Stimulated activated CD4-positive, alpha-beta T cell treated with anti-CD3 and anti-CD28 coated beads, Interleukin-1b, Interleukin-23, amount 100 ng/mL, for 4 hours (primary cell): ENCODE data around the gene TIMM23.
"Not testable (repeated sequence)": the region's sequence is repeated elsewhere in the genome, so short reads cannot be mapped to it uniquely, and the experiment has no call there.

ENCODE experiments used
- DNase-seq, 2 donors: peaks; one replicate each; pipeline ENCODE4 v3.0.0-alpha.2; 2020; ENCODE audit warnings: low read depth in 2 of 2

Gene TIMM23, protein sequence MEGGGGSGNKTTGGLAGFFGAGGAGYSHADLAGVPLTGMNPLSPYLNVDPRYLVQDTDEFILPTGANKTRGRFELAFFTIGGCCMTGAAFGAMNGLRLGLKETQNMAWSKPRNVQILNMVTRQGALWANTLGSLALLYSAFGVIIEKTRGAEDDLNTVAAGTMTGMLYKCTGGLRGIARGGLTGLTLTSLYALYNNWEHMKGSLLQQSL

DNA sequence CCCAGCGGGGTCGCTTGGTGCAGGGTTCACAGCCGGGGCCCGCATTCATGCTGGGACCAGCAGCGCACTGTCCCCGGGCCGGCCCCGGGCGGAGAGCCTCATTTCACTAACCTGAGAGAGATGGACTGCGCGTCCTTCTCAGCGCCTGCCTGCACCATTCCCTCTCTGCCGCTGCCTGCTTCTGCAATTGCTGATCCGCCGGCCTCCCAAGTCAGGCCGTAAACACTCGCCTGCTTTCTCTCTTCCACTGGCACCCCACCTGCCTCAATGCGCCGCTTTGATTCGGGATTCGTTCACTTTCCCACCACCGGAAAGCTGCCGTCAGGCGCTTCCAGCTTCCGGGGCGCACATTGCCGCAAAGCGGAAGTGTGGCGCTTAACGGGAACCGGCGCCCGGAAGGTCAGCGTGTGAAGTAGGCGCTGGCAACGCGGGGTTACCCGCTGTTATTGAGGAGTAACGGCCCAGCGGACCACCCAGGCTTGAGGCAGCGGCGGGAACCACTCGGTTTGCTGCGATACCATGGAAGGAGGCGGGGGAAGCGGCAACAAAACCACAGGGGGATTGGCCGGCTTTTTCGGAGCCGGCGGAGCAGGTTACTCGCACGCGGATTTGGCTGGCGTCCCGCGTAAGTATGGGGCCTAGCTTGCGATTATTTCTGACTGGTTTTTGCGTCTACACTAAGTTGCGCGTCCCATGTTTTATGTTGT is at the start of gene TIMM23:
TSS of gene TIMM23 (plus strand) at position 384 of the 707 bp plus-strand sequence. CDS start at position 520, 136 bp downstream.
- DNase-seq, result peak; percentile 73 to 77

DNA sequence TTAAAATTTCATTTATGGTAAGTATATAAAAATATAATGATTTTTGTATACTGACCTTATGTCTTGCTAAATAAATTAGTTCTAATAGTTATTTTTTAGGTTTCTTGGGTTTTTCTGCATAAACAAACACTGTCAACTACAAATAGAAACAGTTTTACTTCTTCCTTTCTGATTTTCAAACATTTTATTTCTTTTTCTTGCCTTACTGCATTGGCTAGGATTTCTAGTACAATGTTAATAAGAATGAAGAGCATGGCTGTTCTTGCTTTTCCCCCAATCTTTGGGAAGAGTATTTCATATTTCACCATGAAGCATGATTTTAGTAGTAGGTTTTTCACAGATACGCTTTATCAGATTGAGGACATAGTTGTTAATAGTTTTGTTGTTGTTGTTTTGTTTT is 45.5 kb upstream of the TIMM23 start:
- DNase-seq, result not testable (repeated sequence)

DNA sequence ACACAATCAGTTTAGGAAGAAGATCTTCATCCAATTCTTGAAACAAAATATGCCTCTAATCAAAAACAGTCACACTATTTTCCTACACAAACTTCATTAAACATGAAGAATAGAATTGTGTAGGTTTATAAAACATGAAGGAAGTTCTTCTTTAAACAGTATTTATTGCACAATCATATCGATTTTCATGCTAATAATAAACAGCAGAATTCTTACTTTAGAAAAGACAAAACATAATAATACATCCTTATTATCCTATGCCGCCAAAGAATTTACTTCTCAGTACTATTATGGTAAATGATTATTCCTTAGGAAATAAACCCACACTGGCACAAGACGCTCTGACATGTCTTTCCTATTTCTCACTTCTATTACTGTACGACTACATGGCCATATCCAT is 41.0 kb upstream of the TIMM23 start:
- DNase-seq, result not testable (repeated sequence)

DNA sequence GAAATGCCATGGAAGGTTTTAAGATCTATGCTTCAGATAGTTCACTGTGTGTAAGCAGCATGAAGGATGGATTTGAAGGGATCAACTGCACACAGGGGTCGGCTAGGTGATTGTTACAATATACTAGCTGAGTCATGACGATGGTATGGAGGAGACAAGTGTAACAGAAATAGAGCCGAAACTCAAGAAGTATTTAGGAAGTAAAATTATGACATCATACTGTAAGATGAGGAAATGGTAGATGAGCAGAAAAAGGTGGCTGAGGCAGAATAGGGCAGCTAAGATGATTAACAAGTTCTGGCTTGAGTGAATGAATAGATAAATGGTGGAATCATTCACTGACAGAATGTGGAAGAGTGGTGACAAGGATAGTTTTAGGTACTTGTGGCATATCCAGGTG is 37.5 kb upstream of the TIMM23 start:
- not testable (repeated sequence) for DNase-seq

DNA sequence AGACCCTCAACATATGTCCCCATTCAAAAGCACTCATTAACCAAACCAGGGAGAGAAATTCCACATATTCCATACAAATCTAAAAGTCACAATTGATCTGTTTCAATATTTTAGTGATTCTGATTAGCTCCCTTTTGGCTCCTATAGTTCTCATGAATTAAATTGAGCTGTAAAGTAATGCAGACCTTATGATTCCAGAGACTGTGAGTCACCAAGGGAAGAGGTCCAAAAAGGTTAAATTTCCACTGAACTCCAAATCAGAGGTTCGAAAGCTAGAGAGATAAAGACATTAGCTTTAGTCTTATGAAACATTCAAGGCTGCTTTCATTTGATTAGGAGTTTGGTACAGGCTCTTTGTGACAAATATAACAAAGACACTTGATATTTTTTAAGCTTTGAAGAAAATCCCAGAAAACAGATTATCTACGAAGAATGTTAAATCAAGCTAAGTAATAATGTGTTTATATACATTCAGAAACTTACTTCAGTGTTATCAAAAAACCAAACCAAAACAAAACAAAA is 33.1 kb upstream of the TIMM23 start:
- not testable (repeated sequence) for DNase-seq

DNA sequence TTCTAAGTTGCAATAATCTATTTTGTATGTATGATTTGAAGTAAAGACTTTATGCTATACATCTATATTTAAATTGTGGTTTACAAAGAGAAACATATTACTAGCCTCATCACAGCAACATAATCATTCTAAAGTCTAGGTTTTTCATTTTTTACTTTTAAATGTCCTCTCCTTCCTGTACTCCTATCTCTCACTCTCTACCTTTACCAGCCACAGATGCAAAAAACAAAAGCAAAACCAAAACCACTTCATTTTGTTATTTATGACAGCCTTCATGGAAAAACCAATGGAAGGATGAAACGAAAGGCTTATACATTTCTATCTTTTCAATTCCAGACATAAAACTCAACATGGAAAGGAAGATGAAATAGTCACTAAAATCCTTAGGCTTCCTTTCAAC is 31.1 kb upstream of the TIMM23 start:
- DNase-seq, result not testable (repeated sequence)

DNA sequence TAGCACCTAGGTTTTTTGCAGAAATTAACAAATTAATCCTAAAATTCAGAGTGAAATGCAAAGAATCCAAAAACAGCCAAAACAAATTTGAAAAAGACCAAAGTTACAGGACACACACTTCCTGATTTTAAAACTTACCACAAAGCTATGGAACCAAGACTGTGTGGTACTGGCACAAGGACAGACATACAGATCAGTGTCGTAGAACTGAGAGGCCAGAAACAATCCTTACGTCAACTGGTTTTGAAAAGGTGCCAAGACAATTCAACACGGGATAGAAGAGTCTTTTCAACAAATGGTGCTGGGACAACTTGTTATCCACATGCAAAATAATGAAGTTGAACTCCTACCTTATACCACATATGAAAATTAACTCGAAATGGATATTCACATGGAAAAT is 26.8 kb upstream of the TIMM23 start:
- DNase-seq, result not testable (repeated sequence)

DNA sequence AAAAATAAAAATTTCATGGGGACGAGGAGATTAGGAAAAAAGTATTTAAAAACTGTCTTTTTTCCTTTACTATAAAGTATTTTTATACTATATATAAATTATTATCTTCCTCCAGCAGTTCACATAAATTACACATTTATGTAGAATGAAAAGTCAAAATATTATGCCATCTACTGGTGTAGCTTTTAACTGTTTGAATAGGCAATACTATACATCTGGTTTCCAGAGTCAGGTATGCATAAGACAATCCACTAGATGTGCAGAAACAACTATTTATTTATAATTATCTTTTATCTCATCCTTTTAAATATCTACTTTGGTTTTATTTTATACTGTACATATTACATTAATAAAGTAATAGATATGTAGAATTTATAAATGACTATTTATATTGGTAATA is 24.9 kb upstream of the TIMM23 start:
- DNase-seq, result not testable (repeated sequence)

DNA sequence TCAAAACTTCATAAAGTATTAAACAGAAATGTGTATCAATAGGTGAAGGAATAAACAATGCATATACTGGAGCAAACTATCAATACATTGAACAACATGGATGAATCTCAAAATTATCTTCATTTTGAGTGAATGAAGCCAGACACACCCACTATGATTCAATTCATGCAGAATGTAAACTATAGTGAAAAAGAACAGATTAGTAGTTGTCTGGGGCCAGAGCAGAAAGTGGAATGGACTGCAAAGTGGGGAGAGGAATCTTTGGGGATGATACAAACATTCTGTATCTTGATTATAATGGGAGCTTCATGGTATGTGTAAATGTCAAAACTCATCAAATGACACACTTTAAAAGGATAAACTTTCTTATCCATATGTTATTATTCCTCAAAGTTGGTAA is 23.5 kb upstream of the TIMM23 start:
- not testable (repeated sequence) for DNase-seq

DNA sequence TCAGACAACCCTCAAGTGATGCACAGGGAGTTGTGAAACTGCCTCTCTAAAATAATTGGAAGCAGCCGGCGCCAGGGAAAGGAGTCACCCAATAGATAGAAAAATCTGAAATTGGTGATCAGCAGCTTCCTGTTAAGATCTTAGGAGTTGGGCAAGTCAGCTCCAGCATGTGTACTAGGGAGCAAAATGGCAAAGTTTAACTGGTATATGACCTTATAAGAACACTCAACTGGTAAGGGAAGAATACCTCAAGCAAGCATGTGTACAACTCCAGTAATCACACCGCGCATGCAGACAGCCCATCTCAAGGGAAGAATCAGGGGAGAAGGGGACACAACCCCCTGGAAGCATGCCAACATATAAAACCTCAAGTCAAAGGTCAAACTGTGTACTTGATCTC is 17.9 kb upstream of the TIMM23 start:
- DNase-seq, result not testable (repeated sequence)

DNA sequence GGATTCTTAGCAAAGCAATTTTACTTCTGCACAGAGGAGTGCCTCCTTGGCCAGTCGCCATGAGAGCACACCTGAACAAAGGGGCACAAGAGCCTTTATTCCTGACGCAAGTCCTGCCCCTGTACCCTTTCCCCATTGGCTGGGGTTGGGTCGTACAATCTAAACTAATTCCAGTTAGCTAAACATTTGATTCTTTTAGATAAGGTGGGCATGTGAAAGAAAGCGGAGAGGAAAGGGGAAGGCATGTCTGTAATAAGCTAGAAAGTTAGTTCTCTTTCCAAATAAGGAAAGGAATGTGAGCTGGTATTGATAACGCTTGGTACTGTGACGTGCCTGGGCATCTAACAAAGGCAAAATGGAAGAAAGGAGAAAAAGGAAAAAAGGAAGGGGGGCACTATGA is 15.7 kb upstream of the TIMM23 start:
- DNase-seq, result not testable (repeated sequence)

DNA sequence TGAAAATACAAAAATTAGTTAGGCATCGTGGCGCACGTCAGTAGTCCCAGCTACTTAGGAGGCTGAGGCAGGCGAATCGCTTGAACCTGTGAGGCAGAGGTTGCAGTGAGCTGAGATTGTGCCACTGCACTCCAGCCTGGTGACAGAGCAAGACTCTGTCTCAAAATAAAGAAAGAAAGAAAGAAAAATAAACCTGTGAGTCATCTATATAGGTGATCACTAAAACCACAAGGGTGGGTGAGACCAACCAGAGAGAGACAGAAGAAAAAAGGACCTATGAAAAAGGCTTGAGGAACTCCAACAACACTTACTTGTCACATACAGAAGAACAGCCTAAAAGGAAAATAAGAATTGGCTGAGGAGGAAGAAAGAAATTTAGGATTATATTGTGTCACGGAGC is 14.4 kb upstream of the TIMM23 start:
- DNase-seq, result not testable (repeated sequence)

DNA sequence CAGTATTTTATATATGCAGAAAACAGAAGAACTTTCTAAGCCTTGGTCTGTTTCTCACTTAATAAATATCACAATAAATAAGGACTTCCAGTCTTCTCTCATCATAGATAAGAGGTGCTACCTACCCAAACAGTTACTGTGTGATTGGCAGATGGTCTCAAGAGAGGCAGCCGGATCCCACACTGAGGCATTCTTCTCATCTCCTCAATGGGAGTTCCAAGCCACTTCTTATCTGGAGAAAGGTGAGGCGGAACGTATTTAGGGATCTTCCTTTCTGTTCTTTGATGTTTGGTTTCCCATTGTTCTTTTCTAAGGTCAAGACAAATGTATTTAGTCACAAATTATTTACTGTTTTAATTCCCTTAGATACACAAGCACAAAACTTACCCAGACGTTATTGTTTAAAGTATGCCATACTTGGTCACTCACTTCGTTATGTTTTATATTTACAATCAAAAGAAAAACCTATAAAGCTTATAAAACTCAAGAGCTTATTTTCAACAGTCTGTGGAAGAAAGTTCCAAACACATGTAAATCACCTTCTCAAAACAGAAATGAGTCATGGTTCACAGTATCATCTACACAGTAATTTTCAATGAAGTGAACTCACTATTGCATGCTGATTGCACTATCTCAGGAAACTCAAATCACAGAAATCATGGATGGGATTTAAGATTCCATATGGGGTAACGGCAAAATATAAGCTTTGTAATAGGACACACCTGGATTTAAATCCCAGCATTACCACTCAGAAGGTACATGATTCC is 9.4 kb upstream of the TIMM23 start:
- DNase-seq, result not testable (repeated sequence)

DNA sequence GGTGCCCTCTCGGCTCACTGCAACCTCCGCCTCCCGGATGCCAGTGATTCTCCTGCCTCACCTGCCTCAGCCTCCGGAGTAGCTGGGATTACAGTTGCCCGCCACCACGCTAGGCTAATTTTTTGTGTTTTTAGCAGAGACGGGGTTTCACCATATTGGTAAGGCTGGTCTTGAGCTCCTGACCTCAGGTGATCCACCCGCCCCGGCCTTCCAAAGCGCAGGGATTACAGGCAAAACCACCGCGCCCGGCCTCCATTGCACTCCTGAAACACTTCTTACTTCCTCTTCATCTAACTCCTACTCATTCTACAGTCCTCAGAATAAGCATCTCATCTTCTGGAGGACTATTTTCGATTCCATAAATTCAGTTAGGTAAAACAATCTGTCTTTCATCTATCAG is 1.3 kb upstream of the TIMM23 start:
- not testable (repeated sequence) for DNase-seq

DNA sequence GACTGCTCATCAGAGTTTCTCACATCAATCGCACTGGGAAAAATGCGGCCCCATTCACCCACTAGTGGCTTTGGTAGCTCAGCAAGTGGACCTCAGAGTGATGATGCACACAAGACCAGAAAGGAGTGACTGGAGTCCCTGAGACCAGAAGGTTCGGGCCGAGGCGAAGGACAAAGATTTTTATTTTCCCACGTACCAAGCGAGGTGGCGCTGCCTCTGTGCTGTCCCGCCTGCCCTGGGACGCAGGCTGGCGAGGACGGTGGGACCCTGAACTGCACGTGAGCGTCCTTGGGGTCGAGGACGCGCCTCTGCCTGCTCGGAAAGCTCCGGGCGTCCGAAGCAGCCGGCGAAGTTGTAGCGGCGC is 565 bp upstream of the TIMM23 start:
- not testable (repeated sequence) for DNase-seq

DNA sequence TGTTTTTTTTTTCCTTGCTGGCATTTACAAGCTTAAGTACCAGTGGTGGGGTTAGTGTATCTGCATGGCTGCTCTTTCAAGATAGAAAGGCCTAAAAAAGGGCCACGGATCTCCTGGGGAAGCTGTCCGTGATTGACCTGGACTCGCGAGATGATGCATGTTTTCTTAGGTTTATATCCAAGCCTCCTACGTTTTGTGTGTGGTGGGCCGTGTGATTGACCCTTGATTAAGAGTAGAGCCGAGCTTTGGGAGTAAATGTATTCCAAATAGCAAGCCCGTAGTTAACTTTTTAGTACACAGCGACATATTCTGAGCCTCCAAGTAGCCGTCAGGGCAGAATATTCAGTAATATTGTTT is 502 bp downstream of the TIMM23 start:
- DNase-seq, result not testable (repeated sequence)

DNA sequence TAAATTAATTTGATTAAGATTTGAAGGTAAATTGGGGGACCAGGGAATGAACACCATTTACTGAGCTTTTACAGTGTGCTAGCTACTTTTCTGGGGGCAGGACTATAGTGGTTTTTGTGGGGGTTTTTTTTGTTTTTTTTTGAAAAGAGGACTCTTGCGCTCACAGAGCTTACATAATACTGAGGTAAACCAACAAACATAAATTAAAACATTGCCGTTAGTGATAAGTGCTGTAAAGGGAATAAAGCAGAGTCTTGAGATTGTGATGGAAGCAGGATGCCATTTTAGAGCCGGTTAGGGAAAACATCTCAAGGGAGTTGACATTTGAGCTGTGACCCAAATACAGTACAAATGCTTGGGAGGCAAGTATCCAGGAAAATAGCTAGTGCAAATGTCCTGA is 1.8 kb downstream of the TIMM23 start:
- not testable (repeated sequence) for DNase-seq

DNA sequence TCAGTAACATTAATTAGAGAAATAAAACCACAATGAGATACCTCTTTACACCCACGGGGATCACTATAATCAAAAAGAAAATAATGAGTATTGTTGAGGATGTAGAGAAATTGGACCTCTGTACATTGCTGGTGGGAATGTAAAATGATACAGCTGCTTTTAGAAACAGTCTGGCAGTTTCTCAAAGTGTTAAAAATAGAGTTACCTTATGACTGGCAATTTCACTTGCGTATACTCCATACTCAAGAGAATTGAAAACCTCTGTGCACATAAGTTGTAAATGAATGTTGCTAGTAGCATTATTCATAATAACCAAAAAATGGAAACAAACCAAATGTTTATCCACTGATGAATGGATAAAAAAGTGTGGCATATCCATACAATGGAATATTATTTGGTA is 6.3 kb downstream of the TIMM23 start:
- DNase-seq, result not testable (repeated sequence)

DNA sequence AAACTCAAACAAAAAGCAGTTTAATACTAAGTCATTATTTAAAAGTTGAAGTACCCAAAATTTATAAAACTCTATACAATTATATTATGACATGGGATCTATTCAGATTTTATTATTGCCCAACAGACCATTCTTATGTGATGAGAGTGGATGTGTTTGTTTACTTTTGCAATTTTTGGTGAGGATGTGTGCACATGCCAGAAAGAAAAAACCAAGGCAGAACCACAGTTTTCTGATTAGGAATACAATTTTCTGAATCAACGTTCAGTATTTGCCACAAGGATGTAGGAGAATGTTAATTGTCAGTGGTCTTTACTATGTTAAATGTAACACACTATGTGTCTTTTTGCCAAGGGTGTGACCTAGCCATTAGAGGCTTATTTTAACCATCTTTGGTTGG is 9.1 kb downstream of the TIMM23 start:
- DNase-seq, result not testable (repeated sequence)

DNA sequence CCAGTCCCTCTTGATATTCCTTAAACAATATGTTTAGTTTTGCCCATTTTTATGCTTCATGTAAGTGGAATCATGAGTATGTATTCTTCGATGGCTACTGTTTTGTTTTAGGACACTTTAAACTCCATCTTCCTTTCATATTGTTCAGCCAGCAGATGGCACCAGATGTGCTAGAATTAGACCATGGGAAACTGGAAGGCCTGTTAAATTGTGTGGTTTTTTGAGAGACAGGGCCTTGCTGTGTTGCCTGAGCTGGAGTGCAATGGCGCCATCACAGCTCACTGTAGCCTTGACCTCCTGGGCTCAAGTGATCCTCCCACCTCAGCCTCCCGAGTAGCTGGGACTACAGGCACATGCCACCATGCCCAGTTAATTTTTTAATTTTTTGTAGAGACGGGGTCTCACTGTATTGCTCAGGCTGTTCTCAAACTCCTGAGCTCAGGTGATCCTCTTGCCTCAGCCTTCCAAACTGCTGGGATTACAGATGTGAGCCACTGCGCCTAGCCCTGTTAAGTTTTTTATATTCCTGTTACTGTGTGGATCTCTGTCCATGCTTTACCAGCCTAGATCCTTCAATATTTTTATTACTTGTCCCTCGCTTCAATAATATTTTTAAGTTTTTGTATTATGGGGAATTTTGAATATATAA is 11.4 kb downstream of the TIMM23 start:
- peak in 1 of 2 donors; percentile 15 for DNase-seq

DNA sequence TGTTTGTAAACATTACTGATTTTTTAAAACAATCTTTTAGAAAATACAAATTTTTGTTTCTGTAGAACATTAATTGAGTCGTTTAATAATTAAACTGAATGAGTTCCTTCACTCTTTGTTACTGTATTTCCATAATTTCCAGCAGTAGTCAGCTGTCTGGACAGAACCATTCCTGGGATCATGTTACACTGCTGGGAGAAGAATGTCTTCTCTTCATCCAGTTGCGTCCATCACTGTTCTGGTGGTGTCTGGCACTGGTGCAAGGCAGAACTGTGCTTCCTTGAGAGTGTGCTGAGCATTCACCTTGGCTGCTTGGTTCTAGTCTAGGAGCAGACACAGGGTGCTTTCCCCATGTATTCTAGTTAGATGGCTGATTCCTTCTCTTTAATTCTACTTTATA is 12.2 kb downstream of the TIMM23 start:
- not testable (repeated sequence) for DNase-seq

DNA sequence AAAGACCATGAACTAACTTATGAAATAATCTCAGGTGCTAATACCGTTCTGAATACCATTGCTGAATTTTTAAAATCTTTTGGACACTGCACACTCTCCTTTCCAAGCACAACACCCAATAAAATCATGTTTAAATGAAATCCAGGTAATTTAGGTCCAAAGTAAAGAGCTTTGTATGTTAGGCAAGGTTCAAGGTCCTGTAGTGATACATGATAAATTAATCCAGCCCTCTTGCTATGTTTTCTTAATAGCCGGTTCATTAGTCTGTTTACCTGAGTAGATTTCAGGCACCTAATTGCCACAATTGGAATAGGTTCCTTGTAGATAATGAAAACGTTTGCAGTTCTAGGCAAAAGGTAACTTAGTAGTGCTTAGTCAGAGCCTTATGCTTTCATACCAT is 13.3 kb downstream of the TIMM23 start:
- not testable (repeated sequence) for DNase-seq
